ENCODE data around the gene NLGN1.

- TF ChIP-seq POLR2A (IDR thresholded peaks at IDR 0.05) (no peak), POLR2AphosphoS5 (IDR thresholded peaks at IDR 0.05) (no peak)
- TF ChIP-seq, protein P1, sequence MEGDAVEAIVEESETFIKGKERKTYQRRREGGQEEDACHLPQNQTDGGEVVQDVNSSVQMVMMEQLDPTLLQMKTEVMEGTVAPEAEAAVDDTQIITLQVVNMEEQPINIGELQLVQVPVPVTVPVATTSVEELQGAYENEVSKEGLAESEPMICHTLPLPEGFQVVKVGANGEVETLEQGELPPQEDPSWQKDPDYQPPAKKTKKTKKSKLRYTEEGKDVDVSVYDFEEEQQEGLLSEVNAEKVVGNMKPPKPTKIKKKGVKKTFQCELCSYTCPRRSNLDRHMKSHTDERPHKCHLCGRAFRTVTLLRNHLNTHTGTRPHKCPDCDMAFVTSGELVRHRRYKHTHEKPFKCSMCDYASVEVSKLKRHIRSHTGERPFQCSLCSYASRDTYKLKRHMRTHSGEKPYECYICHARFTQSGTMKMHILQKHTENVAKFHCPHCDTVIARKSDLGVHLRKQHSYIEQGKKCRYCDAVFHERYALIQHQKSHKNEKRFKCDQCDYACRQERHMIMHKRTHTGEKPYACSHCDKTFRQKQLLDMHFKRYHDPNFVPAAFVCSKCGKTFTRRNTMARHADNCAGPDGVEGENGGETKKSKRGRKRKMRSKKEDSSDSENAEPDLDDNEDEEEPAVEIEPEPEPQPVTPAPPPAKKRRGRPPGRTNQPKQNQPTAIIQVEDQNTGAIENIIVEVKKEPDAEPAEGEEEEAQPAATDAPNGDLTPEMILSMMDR (IDR thresholded peaks at IDR 0.05) = no peak
Measured at GRCh38 chr3:173916799-173917198, 519.3 kb downstream of the NLGN1 start.
